ENCODE measurements around the gene PPP5C.

The PPP5C gene

DNA sequence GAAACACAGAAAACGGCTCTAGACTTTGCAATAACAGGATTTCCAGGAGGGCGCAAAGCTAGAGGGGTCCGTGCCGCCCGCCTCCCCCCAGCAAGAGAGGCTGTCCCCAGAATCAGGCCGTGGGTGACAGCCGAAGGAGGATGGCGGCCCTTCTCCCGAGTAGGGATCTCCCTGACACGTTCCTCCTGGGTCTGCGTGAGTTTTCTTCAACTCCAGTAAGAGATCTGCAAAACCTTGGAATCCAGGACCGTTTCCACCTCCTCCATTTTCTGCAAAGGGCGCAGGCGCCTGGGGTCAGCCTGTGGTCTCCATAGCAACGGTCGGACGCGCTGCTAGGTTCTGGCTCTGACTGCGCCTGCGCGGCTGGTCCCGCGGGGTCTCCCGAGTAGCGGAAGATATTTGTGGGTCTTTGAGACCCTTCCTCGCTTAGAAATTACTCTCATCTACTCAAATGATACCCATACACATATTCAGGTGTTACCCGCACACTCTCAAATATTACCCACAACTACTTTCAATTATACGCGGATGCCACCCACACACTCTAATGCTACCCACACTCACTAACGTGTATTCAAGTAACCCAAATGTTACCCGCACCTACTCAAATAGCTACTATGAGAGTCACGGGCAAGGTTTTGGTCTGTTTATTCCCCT is 79.7 kb downstream of the PPP5C start:
- no peak for TF ChIP-seq EZH2 (IDR thresholded peaks at IDR 0.05; ENCODE audit: borderline replicate concordance, low read depth, low read length, severe bottlenecking)
- TF ChIP-seq, protein P1, sequence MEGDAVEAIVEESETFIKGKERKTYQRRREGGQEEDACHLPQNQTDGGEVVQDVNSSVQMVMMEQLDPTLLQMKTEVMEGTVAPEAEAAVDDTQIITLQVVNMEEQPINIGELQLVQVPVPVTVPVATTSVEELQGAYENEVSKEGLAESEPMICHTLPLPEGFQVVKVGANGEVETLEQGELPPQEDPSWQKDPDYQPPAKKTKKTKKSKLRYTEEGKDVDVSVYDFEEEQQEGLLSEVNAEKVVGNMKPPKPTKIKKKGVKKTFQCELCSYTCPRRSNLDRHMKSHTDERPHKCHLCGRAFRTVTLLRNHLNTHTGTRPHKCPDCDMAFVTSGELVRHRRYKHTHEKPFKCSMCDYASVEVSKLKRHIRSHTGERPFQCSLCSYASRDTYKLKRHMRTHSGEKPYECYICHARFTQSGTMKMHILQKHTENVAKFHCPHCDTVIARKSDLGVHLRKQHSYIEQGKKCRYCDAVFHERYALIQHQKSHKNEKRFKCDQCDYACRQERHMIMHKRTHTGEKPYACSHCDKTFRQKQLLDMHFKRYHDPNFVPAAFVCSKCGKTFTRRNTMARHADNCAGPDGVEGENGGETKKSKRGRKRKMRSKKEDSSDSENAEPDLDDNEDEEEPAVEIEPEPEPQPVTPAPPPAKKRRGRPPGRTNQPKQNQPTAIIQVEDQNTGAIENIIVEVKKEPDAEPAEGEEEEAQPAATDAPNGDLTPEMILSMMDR (IDR thresholded peaks at IDR 0.05; ENCODE audit: borderline replicate concordance, extremely low read depth, low read length, poor library complexity, severe bottlenecking) = no peak
- H2AFZ ChIP-seq (ENCODE audit: low read depth, low read length) = no peak overlapping the region
- DNase-seq (no peak), ATAC-seq (ENCODE audit: insufficient read depth, low read depth) (no peak)
- H3K9ac ChIP-seq (ENCODE audit: low read depth, low read length) = no peak overlapping the region
- no peaks in the 10 kb centered on the region for H3K9me3 ChIP-seq (ENCODE audit: insufficient read depth, low read length, severe bottlenecking)
- H3K79me2 ChIP-seq (ENCODE audit: insufficient read depth, low read length) = no peaks in the 10 kb centered on the region
- no peaks in the 10 kb centered on the region for H3K36me3 ChIP-seq (ENCODE audit: insufficient read depth, low read length)
- no peaks in the 10 kb centered on the region for H4K20me1 ChIP-seq (ENCODE audit: insufficient read depth, low read length)
- H3K4me3 ChIP-seq (ENCODE audit: low read depth in 1 of 2, low read length in 2 of 2) = no peak overlapping the region
- H3K27ac ChIP-seq (ENCODE audit: low read length) = no peak overlapping the region
- no peaks in the 10 kb centered on the region for H3K4me1 ChIP-seq (ENCODE audit: insufficient read depth, low read length)
- H3K4me2 ChIP-seq (ENCODE audit: insufficient read depth, low read length) = no peak overlapping the region
- H3K27me3 ChIP-seq (ENCODE audit: insufficient read depth, low read length, poor library complexity) = no peaks in the 10 kb centered on the region

DNA sequence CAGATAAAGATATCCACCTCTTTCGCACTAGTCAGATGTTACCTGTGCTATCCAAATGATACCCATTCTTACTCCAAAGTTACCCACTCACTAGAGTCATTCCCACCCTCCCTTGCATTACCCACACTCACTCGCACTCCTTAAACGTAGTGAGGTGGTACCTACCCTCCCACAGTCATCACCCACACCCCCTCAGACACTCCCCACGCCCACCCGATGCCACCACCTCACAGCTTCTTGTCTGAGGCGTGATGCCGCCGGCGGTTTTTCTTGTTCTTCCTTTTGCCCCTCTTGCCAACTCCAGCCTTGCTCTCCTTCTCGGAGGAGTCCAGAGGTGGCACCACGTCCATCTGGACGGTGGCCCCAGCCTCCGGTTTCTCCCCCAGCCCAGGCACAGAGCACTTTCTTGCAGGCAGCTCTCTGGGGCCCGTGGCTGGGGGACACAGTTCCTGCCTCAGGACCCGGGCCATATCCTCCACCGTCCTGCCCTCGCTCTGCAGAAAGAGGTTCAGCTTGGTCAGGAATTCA is 80.7 kb downstream of the PPP5C start:
- Histone ChIP-seq H3K4me2 (ENCODE audit: insufficient read depth, low read length) (no peak overlapping the region), H3K9ac (ENCODE audit: low read depth, low read length) (no peak overlapping the region), H3K27ac (ENCODE audit: low read length) (no peak overlapping the region), H3K79me2 (ENCODE audit: insufficient read depth, low read length) (no peaks in the 10 kb centered on the region), H3K36me3 (ENCODE audit: insufficient read depth, low read length) (no peaks in the 10 kb centered on the region), H3K4me3 (ENCODE audit: low read depth in 1 of 2, low read length in 2 of 2) (no peak overlapping the region), H3K4me1 (ENCODE audit: insufficient read depth, low read length) (no peaks in the 10 kb centered on the region), H2AFZ (ENCODE audit: low read depth, low read length) (no peak overlapping the region), H3K9me3 (ENCODE audit: insufficient read depth, low read length, severe bottlenecking) (no peaks in the 10 kb centered on the region), H4K20me1 (ENCODE audit: insufficient read depth, low read length) (no peaks in the 10 kb centered on the region), H3K27me3 (ENCODE audit: insufficient read depth, low read length, poor library complexity) (no peaks in the 10 kb centered on the region)
- ATAC-seq (ENCODE audit: insufficient read depth, low read depth) (no peak), DNase-seq (no peak)
- TF ChIP-seq, protein P1 (IDR thresholded peaks at IDR 0.05; ENCODE audit: borderline replicate concordance, extremely low read depth, low read length, poor library complexity, severe bottlenecking) = no peak
- TF ChIP-seq EZH2 (IDR thresholded peaks at IDR 0.05; ENCODE audit: borderline replicate concordance, low read depth, low read length, severe bottlenecking) = no peak

DNA sequence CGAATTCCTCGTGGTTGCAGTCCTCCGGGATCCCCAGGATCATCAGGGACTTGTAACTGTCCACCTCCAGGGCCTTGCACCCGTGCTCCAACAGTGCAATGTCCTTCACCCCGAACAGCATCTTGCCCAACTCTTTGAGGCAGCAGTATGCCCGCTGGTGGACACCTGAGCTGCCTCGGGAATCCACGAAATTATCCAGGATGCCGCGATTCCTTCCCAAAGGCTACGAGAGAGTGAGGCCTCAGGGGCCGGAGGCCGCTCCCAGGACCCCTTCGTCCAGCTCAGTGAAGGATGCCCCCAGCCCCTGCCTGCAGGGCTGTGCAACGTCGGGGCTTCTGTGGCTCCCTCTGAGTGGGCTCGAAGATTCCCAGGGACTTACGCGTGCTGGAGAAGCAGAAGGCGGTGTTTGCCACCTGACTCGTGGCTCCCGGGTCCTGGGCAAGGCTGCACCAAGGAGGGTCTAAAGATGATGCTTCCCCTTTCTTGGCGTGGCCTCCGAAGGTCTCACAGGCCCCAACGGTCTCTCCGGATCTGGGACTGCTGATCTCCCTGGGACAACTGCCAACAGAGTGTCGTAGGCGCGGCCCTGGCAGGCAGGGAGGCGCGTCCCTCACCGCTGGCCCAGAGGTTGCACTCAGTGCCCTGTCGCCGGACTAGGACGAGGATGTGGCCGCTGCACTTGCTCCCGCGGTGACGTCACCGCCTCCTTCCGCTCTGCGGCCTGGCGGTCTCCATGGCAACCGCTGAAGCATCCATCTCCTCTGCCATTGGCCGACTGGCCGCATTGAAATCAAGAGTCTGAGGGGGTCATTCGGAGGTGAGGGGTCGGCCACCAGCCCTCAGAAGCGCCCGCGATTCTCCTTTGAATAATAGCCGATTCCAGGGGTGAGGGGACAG is 81.6 kb downstream of the PPP5C start, which contains the start of gene PNMA8C:
TSS of gene PNMA8C (minus strand) at position 698 of the 897 bp plus-strand sequence. CDS start at position 121, 577 bp downstream.
- no peaks in the 10 kb centered on the region for H4K20me1 ChIP-seq (ENCODE audit: insufficient read depth, low read length)
- no peak within 1 kb of the TSS for H3K27ac ChIP-seq (ENCODE audit: low read length)
- no peaks in the 10 kb centered on the region for H3K9me3 ChIP-seq (ENCODE audit: insufficient read depth, low read length, severe bottlenecking)
- H3K27me3 ChIP-seq (ENCODE audit: insufficient read depth, low read length, poor library complexity) = no peaks in the 10 kb centered on the region
- no peak within 1 kb of the TSS for H2AFZ ChIP-seq (ENCODE audit: low read depth, low read length)
- no peaks in the 10 kb centered on the region for H3K79me2 ChIP-seq (ENCODE audit: insufficient read depth, low read length)
- no peak for TF ChIP-seq EZH2 (IDR thresholded peaks at IDR 0.05; ENCODE audit: borderline replicate concordance, low read depth, low read length, severe bottlenecking)
- TF ChIP-seq, protein P1 (IDR thresholded peaks at IDR 0.05; ENCODE audit: borderline replicate concordance, extremely low read depth, low read length, poor library complexity, severe bottlenecking) = no peak
- no peaks in the 10 kb centered on the region for H3K4me1 ChIP-seq (ENCODE audit: insufficient read depth, low read length)
- no peak within 1 kb of the TSS for H3K9ac ChIP-seq (ENCODE audit: low read depth, low read length)
- DNase-seq = no peak
- no peak within 1 kb of the TSS for H3K4me2 ChIP-seq (ENCODE audit: insufficient read depth, low read length)
- H3K36me3 ChIP-seq (ENCODE audit: insufficient read depth, low read length) = no peaks in the 10 kb centered on the region
- no peak within 1 kb of the TSS for H3K4me3 ChIP-seq (ENCODE audit: low read depth in 1 of 2, low read length in 2 of 2)
- ATAC-seq (ENCODE audit: insufficient read depth, low read depth) = no peak
